Mesendoderm (in vitro differentiated cells): ENCODE data around the gene DENND4C.

Experiments used
- DNase-seq: peaks from one replicate; pipeline ENCODE4 v3.0.0; 2013
- H2AK5ac ChIP-seq: 2 replicates; pipeline ENCODE4 v1.6.1; 2013; ENCODE audit warnings: low read length, inconsistent platforms
- H2BK120ac ChIP-seq: 2 replicates; pipeline ENCODE4 v1.6.1; 2013; ENCODE audit warnings: low read depth, mild to moderate bottlenecking, low read length, moderate library complexity, mixed read lengths
- H2BK15ac ChIP-seq: replicated peaks from 2 replicates; pipeline ENCODE4 v1.6.1; 2013; ENCODE audit warnings: low read depth, mild to moderate bottlenecking, moderate library complexity
- H2BK5ac ChIP-seq: 2 replicates; pipeline ENCODE4 v1.6.1; 2013; ENCODE audit warnings: low read length, inconsistent platforms
- H3K18ac ChIP-seq: 2 replicates; pipeline ENCODE4 v1.6.1; 2013; ENCODE audit warnings: mild to moderate bottlenecking, low read length, mixed read lengths
- H3K23ac ChIP-seq: one replicate; pipeline ENCODE4 v1.6.1; 2013; ENCODE audit warnings: low read length
- H3K27ac ChIP-seq: 2 replicates; pipeline ENCODE4 v1.5.1; 2013; ENCODE audit warnings: low read depth, mild to moderate bottlenecking, inconsistent platforms, low read length, moderate library complexity
- H3K27me3 ChIP-seq: 2 replicates; pipeline ENCODE4 v1.6.1; 2013; ENCODE audit warnings: low read length, control low read depth, mild to moderate bottlenecking, inconsistent platforms; ENCODE audit not compliant: insufficient read depth, poor library complexity
- H3K36me3 ChIP-seq: 2 replicates; pipeline ENCODE4 v1.6.1; 2013; ENCODE audit warnings: low read length, inconsistent platforms; ENCODE audit not compliant: control insufficient read depth, insufficient read depth
- H3K4ac ChIP-seq: one replicate; pipeline ENCODE4 v1.6.1; 2013; ENCODE audit warnings: low read depth, mild to moderate bottlenecking, low read length, moderate library complexity
- H3K4me1 ChIP-seq: 2 replicates; pipeline ENCODE4 v1.6.1; 2013; ENCODE audit warnings: low read depth, low read length, inconsistent platforms; ENCODE audit not compliant: control insufficient read depth
- H3K4me2 ChIP-seq: 2 replicates; pipeline ENCODE4 v1.6.1; 2013; ENCODE audit warnings: low read length
- H3K4me3 ChIP-seq: 2 replicates; pipeline ENCODE4 v1.5.1; 2013; ENCODE audit warnings: mild to moderate bottlenecking, low read length
- H3K56ac ChIP-seq: one replicate; pipeline ENCODE4 v1.6.1; 2013; ENCODE audit warnings: low read length
- H3K79me1 ChIP-seq: 2 replicates; pipeline ENCODE4 v1.6.1; 2013; ENCODE audit warnings: low read length, inconsistent platforms
- H3K79me2 ChIP-seq: 2 replicates; pipeline ENCODE4 v1.6.1; 2013; ENCODE audit warnings: mild to moderate bottlenecking, low read length; ENCODE audit not compliant: control insufficient read depth, insufficient read depth
- H3K9ac ChIP-seq: 2 replicates; pipeline ENCODE4 v1.6.1; 2013; ENCODE audit warnings: low read length, inconsistent platforms
- H4K5ac ChIP-seq: one replicate; pipeline ENCODE4 v1.6.1; 2013; ENCODE audit warnings: low read length
- H4K8ac ChIP-seq: one replicate; pipeline ENCODE4 v1.6.1; 2013; ENCODE audit warnings: low read depth, mild to moderate bottlenecking, control low read depth, low read length, moderate library complexity
- WGBS: extraction: QIAGEN DNeasy Blood & Tissue Kit; methylation state at CpG from one replicate; pipeline ENCODE4 v1.1.7; 2013; ENCODE audit warnings: low lambda C conversion rate, missing lambda C conversion rate; ENCODE audit not compliant: insufficient coverage; ENCODE audit errors: extremely low coverage; 5-methylcytosine and 5-hydroxymethylcytosine counted together

The DENND4C gene

GRCh38 chr9:19209188-19209587 is 21.3 kb upstream of the DENND4C start:
- Histone ChIP-seq H3K79me1 (no peaks in the 10 kb centered on the region), H3K18ac (no peak overlapping the region), H4K5ac (no peak overlapping the region), H3K79me2 (no peaks in the 10 kb centered on the region), H3K4me2 (no peak overlapping the region), H3K4ac (no peak overlapping the region), H3K4me1 (no peaks in the 10 kb centered on the region), H2AK5ac (no peak overlapping the region), H3K23ac (no peak overlapping the region), H3K27ac (no peak overlapping the region), H2BK15ac (no peak overlapping the region), H2BK120ac (no peak overlapping the region), H3K27me3 (no peaks in the 10 kb centered on the region), H3K56ac (no peak overlapping the region), H4K8ac (no peak overlapping the region), H3K4me3 (no peak overlapping the region), H2BK5ac (no peak overlapping the region), H3K9ac (no peak overlapping the region), H3K36me3 (no peaks in the 10 kb centered on the region)
- no peak for DNase-seq
- WGBS = 100% methylated on average over 1 of the region's 4 CpGs

DNA sequence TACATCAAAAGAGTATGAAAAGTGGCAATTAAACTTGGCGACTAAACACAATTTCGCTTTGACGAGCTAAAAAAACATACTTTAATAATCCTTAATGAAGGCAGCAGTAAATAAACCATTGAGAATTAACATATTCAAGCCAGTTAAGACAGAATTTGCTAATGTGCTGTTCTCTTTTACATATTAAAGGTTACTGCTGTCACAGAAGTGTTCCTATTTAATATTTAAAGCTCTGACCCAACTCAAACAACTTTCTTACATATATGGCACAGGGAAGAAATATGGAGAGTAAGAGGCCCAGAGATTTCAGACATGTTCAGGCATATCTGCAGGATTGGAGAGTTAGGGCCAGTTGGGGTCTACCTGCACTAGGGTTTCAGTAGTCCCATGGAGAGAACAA is 16.7 kb upstream of the DENND4C start:
- Histone ChIP-seq H3K27ac (no peak overlapping the region), H3K23ac (no peak overlapping the region), H2AK5ac (no peak overlapping the region), H4K8ac (no peak overlapping the region), H3K4me2 (no peak overlapping the region), H3K18ac (no peak overlapping the region), H3K4ac (no peak overlapping the region), H2BK15ac (no peak overlapping the region), H3K4me1 (no peaks in the 10 kb centered on the region), H3K36me3 (no peaks in the 10 kb centered on the region), H3K4me3 (no peak overlapping the region), H2BK5ac (no peak overlapping the region), H3K56ac (no peak overlapping the region), H3K79me2 (no peaks in the 10 kb centered on the region), H3K27me3 (no peaks in the 10 kb centered on the region), H2BK120ac (no peak overlapping the region), H4K5ac (no peak overlapping the region), H3K79me1 (no peaks in the 10 kb centered on the region), H3K9ac (no peak overlapping the region)
- no peak for DNase-seq
- WGBS = no CpG with 5 or more reads among the region's 3 CpGs

DNA sequence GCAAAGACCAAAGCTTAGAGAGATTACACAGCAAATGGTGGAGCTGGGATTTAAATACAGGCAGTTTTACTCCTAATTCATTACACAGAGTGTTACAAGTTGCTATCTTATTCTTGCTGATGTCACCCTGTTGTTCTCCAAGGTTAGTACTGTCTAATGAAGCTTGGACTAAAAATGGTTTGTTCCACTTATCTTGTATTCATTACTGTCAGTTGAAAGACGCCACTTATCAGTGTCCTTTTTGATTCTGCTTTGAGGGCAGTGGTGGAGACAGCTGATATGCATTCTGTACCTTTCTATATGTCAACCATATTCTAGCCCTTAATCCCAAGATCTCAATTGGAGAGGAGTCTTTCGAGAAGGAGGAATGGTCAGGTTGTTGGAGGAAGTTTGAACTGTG is 14.0 kb upstream of the DENND4C start:
- Histone ChIP-seq H3K56ac (no peak overlapping the region), H4K5ac (no peak overlapping the region), H3K4me1 (no peaks in the 10 kb centered on the region), H3K36me3 (no peaks in the 10 kb centered on the region), H3K27ac (no peak overlapping the region), H3K18ac (no peak overlapping the region), H3K4ac (peak overlapping the region; percentile 16), H2AK5ac (no peak overlapping the region), H3K4me2 (no peak overlapping the region), H2BK120ac (no peak overlapping the region), H3K23ac (no peak overlapping the region), H2BK15ac (no peak overlapping the region), H4K8ac (no peak overlapping the region), H3K4me3 (no peak overlapping the region), H3K27me3 (no peaks in the 10 kb centered on the region), H3K9ac (no peak overlapping the region), H3K79me2 (no peaks in the 10 kb centered on the region), H2BK5ac (no peak overlapping the region), H3K79me1 (no peaks in the 10 kb centered on the region)
- no peak for DNase-seq
- no CpG with 5 or more reads among the region's 2 CpGs for WGBS

GRCh38 chr9:19221326-19221725 is 9.2 kb upstream of the DENND4C start:
- H4K5ac ChIP-seq = no peak overlapping the region
- H3K18ac ChIP-seq = no peak overlapping the region
- H4K8ac ChIP-seq = no peak overlapping the region
- WGBS = no CpG with 5 or more reads among the region's 10 CpGs
- H2BK15ac ChIP-seq = no peak overlapping the region
- DNase-seq = no peak
- no peak overlapping the region for H3K56ac ChIP-seq
- no peak overlapping the region for H3K9ac ChIP-seq
- no peaks in the 10 kb centered on the region for H3K36me3 ChIP-seq
- no peaks in the 10 kb centered on the region for H3K27me3 ChIP-seq
- H3K4me3 ChIP-seq = no peak overlapping the region
- H3K27ac ChIP-seq = no peak overlapping the region
- no peaks in the 10 kb centered on the region for H3K79me2 ChIP-seq
- H2AK5ac ChIP-seq = no peak overlapping the region
- H3K79me1 ChIP-seq = no peaks in the 10 kb centered on the region
- no peak overlapping the region for H3K4ac ChIP-seq
- no peak overlapping the region for H2BK120ac ChIP-seq
- no peaks in the 10 kb centered on the region for H3K4me1 ChIP-seq
- no peak overlapping the region for H3K23ac ChIP-seq
- no peak overlapping the region for H2BK5ac ChIP-seq
- no peak overlapping the region for H3K4me2 ChIP-seq

- Histone ChIP-seq H4K8ac (no peak overlapping the region), H3K4ac (no peak overlapping the region), H3K9ac (no peak overlapping the region), H2BK120ac (no peak overlapping the region), H3K4me3 (no peak overlapping the region), H3K79me1 (no peaks in the 10 kb centered on the region), H3K36me3 (no peaks in the 10 kb centered on the region), H3K23ac (no peak overlapping the region), H2BK5ac (no peak overlapping the region), H3K27ac (no peak overlapping the region), H2BK15ac (no peak overlapping the region), H3K79me2 (no peaks in the 10 kb centered on the region), H3K18ac (no peak overlapping the region), H2AK5ac (no peak overlapping the region), H3K4me2 (no peak overlapping the region), H3K4me1 (no peaks in the 10 kb centered on the region), H3K27me3 (no peaks in the 10 kb centered on the region), H4K5ac (no peak overlapping the region), H3K56ac (no peak overlapping the region)
- DNase-seq = peak; percentile 68
- no CpG with 5 or more reads among the region's 4 CpGs for WGBS
Observed at GRCh38 chr9:19223724-19224123, 6.8 kb upstream of the DENND4C start.

DNA sequence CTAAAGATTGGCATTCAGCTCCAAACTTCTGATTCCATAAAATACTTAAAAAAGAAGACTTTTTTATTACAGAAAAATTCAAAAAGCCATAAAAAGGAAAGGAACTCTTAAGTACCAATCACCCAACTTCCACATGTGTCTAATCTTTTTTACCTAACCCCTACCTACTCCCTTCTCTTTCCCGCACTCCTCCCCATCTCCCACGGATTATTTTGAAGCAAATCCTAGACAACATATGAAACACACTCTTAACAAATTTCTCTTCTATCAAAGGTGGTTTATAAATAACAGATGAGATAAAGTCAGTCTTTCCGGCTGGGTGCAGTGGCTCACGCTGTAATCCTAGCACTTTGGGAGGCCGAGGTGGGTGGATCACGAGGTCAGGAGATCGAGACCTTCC is 5.9 kb upstream of the DENND4C start:
- no peak overlapping the region for H2BK15ac ChIP-seq
- no peak overlapping the region for H3K18ac ChIP-seq
- H3K4me1 ChIP-seq = no peaks in the 10 kb centered on the region

More for the DNA sequence above, 5.9 kb upstream of the DENND4C start:
- Histone ChIP-seq H4K8ac (no peak overlapping the region), H2BK5ac (no peak overlapping the region), H3K79me2 (no peaks in the 10 kb centered on the region), H3K23ac (no peak overlapping the region), H2AK5ac (no peak overlapping the region), H3K36me3 (no peaks in the 10 kb centered on the region), H2BK120ac (no peak overlapping the region), H3K4me2 (no peak overlapping the region), H3K56ac (no peak overlapping the region), H4K5ac (no peak overlapping the region), H3K27ac (no peak overlapping the region), H3K4ac (no peak overlapping the region), H3K9ac (no peak overlapping the region), H3K4me3 (no peak overlapping the region), H3K79me1 (no peaks in the 10 kb centered on the region), H3K27me3 (no peaks in the 10 kb centered on the region)
- DNase-seq = no peak
- 100% methylated on average over 2 of the region's 7 CpGs for WGBS
